GM18511 (cell line): Measurements from ENCODE around the gene ME3.
"Not testable (repeated sequence)": the region's sequence is repeated elsewhere in the genome, so short reads cannot be mapped to it uniquely, and the experiment has no call there.

Experiments
- ATAC-seq: cut with Tn5 transposase; IDR thresholded peaks from one replicate; pipeline ENCODE4 v1.9.1; 2021; ENCODE audit warnings: mild to moderate bottlenecking, moderate library complexity; ENCODE audit not compliant: unreplicated experiment

The ME3 gene

GRCh38 chr11:86666193-86666592, 6.2 kb downstream of the ME3 start:
- no peak for ATAC-seq

- no peak for ATAC-seq
Observed at GRCh38 chr11:86664930-86665329, 7.5 kb downstream of the ME3 start.

GRCh38 chr11:86663761-86664160, 8.7 kb downstream of the ME3 start:
- no peak for ATAC-seq

GRCh38 chr11:86663291-86663690, 9.1 kb downstream of the ME3 start:
- no peak for ATAC-seq

GRCh38 chr11:86660736-86661135, 11.7 kb downstream of the ME3 start:
- no peak for ATAC-seq

GRCh38 chr11:86660088-86660487, 12.3 kb downstream of the ME3 start:
- no peak for ATAC-seq

- no peak for ATAC-seq
Observed at GRCh38 chr11:86658534-86658933, 13.9 kb downstream of the ME3 start.

- ATAC-seq = not testable (repeated sequence)
Observed at GRCh38 chr11:86645212-86645611, 27.2 kb downstream of the ME3 start.

- no peak for ATAC-seq
Observed at GRCh38 chr11:86644291-86644690, 28.1 kb downstream of the ME3 start.

- ATAC-seq = no peak
Observed at GRCh38 chr11:86641537-86642261, 30.7 kb downstream of the ME3 start.

GRCh38 chr11:86639137-86639536, 33.3 kb downstream of the ME3 start:
- ATAC-seq = no peak

GRCh38 chr11:86638673-86639072, 33.7 kb downstream of the ME3 start:
- no peak for ATAC-seq

GRCh38 chr11:86637988-86638387, 34.4 kb downstream of the ME3 start:
- ATAC-seq = peak; percentile 72

- no peak for ATAC-seq
Observed at GRCh38 chr11:86636275-86636674, 36.1 kb downstream of the ME3 start.

GRCh38 chr11:86632499-86633269, 39.7 kb downstream of the ME3 start:
- peak; percentile 86 for ATAC-seq

- no peak for ATAC-seq
Observed at GRCh38 chr11:86630229-86630981, 42.0 kb downstream of the ME3 start.

GRCh38 chr11:86629045-86629706, 43.2 kb downstream of the ME3 start:
- ATAC-seq = no peak

- ATAC-seq = no peak
Observed at GRCh38 chr11:86627776-86628455, 44.5 kb downstream of the ME3 start.

- ATAC-seq = no peak
Observed at GRCh38 chr11:86625981-86626380, 46.4 kb downstream of the ME3 start.

GRCh38 chr11:86625544-86625943, 46.9 kb downstream of the ME3 start:
- no peak for ATAC-seq

GRCh38 chr11:86624366-86624765, 48.0 kb downstream of the ME3 start:
- ATAC-seq = no peak
